SK-N-MC (cell line): Measurements from ENCODE around the gene TMUB1.

Source experiments
- EZH2 ChIP-seq: fragments of 200-600 bp; sonication (generic); IDR thresholded peaks from one replicate; pipeline ENCODE4 v1.6.1; 2017; ENCODE audit warnings: antibody characterized with exemption
- POLR2AphosphoS5 ChIP-seq: IDR thresholded peaks from 2 replicates; pipeline ENCODE4 v1.6.1; 2012; ENCODE audit warnings: mild to moderate bottlenecking, low read depth, low read length, borderline replicate concordance

GRCh38 chr7:151086802-151087244 is 3.5 kb upstream of the TMUB1 start:
- TF ChIP-seq EZH2 (no peak), POLR2AphosphoS5 (no peak)
